Osteoblast (primary cell): ENCODE results near the gene ARMH2. TPM values are rescaled to one million over a fixed set of nuclear protein-coding genes. Genes with fewer than 3 reads are reported as not detected.

Experiments
- DNase-seq: peaks from one replicate; pipeline ENCODE4 v3.0.0; 2011; ENCODE audit warnings: low spot score, mixed read lengths; ENCODE audit not compliant: insufficient read length; ENCODE audit errors: missing footprints
- H2AFZ ChIP-seq: 2 replicates; pipeline ENCODE4 v1.6.0; 2011; ENCODE audit warnings: mild to moderate bottlenecking, low read length
- H3K27ac ChIP-seq: 2 replicates; pipeline ENCODE4 v1.5.1; 2011; ENCODE audit warnings: mild to moderate bottlenecking, low read depth, low read length, moderate library complexity
- H3K27me3 ChIP-seq: 2 replicates; pipeline ENCODE4 v1.6.0; 2012; ENCODE audit warnings: mild to moderate bottlenecking, control low read depth, inconsistent platforms, low read length, moderate library complexity; ENCODE audit not compliant: insufficient read depth
- H3K36me3 ChIP-seq: 2 replicates; pipeline ENCODE4 v1.5.1; 2011; ENCODE audit warnings: mild to moderate bottlenecking, low read length, control low read depth, moderate library complexity; ENCODE audit not compliant: insufficient read depth
- H3K4me1 ChIP-seq: 2 replicates; pipeline ENCODE4 v1.5.1; 2011; ENCODE audit warnings: mild to moderate bottlenecking, low read length, control low read depth, moderate library complexity; ENCODE audit not compliant: insufficient read depth
- H3K4me2 ChIP-seq: 2 replicates; pipeline ENCODE4 v1.6.0; 2011; ENCODE audit warnings: mild to moderate bottlenecking, low read length; ENCODE audit not compliant: insufficient read depth
- H3K4me3 ChIP-seq: fragments of 200-600 bp; sonication (generic); 3 replicates; pipeline ENCODE4 v1.5.1; 2012; ENCODE audit warnings: mild to moderate bottlenecking, low read length, inconsistent platforms; ENCODE audit not compliant: insufficient read depth
- H3K79me2 ChIP-seq: 2 replicates; pipeline ENCODE4 v1.6.0; 2012; ENCODE audit warnings: mild to moderate bottlenecking, low read length, control low read depth, inconsistent platforms; ENCODE audit not compliant: insufficient read depth
- H3K9me3 ChIP-seq: 2 replicates; pipeline ENCODE4 v1.5.1; 2011; ENCODE audit warnings: low read depth, low read length, control low read depth
- H4K20me1 ChIP-seq: 2 replicates; pipeline ENCODE4 v1.6.0; 2012; ENCODE audit warnings: mild to moderate bottlenecking, low read length, control low read depth; ENCODE audit not compliant: insufficient read depth
- total RNA-seq: library from RNA; depleted of rRNA; stranded (reverse); fragments of >200 nt; gene quantifications from 2 replicates; pipeline ENCODE4 v1.2.3, GENCODE V29; 2012
- TF ChIP-seq, protein P1 (sequence below): IDR thresholded peaks from 2 replicates; pipeline ENCODE4 v1.5.1; 2011; ENCODE audit warnings: mild to moderate bottlenecking, low read depth, low read length, moderate library complexity; ENCODE audit errors: extremely low read depth

The ARMH2 gene
- total RNA-seq, 1 donor: not detected

DNA sequence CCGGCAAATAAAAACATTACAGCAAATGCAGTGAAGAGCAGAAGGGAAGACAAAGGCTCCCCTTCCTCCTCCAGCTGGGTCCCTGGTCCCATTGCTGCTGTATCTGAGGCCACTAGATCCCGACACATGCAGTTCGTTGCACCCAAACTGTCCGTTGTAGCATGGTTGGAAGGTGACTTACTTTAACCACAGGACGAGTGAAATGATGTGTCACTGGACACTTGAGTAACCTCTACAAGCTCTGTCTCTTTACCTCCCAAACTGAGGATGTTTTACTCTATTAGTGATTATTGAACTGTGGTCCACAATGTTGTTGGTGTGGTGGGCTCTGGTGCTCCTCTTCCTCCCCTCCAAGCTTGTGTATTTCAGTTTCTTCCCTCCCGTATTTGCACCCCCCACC lies 46.2 kb upstream of the ARMH2 start:
- H3K27ac ChIP-seq: no peak overlapping the region
- H3K4me2 ChIP-seq: no peak overlapping the region
- no peaks in the 10 kb centered on the region for H4K20me1 ChIP-seq
- H3K79me2 ChIP-seq: no peaks in the 10 kb centered on the region
- no peaks in the 10 kb centered on the region for H3K36me3 ChIP-seq
- H3K27me3 ChIP-seq: no peaks in the 10 kb centered on the region
- no peak overlapping the region for H3K4me3 ChIP-seq
- H2AFZ ChIP-seq: no peak overlapping the region
- no peaks in the 10 kb centered on the region for H3K4me1 ChIP-seq
- TF ChIP-seq, protein P1, sequence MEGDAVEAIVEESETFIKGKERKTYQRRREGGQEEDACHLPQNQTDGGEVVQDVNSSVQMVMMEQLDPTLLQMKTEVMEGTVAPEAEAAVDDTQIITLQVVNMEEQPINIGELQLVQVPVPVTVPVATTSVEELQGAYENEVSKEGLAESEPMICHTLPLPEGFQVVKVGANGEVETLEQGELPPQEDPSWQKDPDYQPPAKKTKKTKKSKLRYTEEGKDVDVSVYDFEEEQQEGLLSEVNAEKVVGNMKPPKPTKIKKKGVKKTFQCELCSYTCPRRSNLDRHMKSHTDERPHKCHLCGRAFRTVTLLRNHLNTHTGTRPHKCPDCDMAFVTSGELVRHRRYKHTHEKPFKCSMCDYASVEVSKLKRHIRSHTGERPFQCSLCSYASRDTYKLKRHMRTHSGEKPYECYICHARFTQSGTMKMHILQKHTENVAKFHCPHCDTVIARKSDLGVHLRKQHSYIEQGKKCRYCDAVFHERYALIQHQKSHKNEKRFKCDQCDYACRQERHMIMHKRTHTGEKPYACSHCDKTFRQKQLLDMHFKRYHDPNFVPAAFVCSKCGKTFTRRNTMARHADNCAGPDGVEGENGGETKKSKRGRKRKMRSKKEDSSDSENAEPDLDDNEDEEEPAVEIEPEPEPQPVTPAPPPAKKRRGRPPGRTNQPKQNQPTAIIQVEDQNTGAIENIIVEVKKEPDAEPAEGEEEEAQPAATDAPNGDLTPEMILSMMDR: no peak
- no peaks in the 10 kb centered on the region for H3K9me3 ChIP-seq
- DNase-seq: no peak

DNA sequence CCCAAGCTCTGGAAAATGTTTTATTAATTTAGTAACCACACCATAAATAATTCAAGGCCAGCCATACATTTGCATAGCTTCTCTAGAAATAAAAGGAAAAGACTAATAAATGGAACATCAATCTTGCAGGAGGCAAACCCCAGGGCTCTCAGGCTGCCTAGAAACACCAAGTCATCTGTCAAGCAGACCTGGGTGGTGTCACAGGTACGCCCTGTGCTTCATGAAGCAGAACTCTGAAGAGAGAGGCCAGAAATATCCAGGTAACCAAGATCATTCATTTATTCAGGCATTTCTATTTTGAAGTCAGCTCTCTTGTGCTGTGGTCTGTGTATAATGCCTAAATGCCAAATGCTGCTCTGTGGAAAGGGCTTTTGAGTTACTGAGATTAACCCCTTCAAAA lies 45.3 kb upstream of the ARMH2 start:
- Histone ChIP-seq H3K27ac (no peak overlapping the region), H3K36me3 (no peaks in the 10 kb centered on the region), H3K4me1 (peaks cover 1% of the 10 kb centered on the region), H3K4me3 (no peak overlapping the region), H3K4me2 (no peak overlapping the region), H3K79me2 (no peaks in the 10 kb centered on the region), H2AFZ (no peak overlapping the region), H4K20me1 (no peaks in the 10 kb centered on the region), H3K27me3 (no peaks in the 10 kb centered on the region), H3K9me3 (no peaks in the 10 kb centered on the region)
- TF ChIP-seq, protein P1: no peak
- DNase-seq: no peak

GRCh38 chr6:24840187-24840586 lies 41.5 kb upstream of the ARMH2 start:
- H3K9me3 ChIP-seq: no peaks in the 10 kb centered on the region
- no peak overlapping the region for H3K27ac ChIP-seq
- peaks cover 2% of the 10 kb centered on the region for H3K4me1 ChIP-seq
- H4K20me1 ChIP-seq: no peaks in the 10 kb centered on the region
- H3K4me2 ChIP-seq: no peak overlapping the region
- TF ChIP-seq, protein P1: no peak
- no peaks in the 10 kb centered on the region for H3K27me3 ChIP-seq
- peak; percentile 23 for DNase-seq
- H3K79me2 ChIP-seq: no peaks in the 10 kb centered on the region
- H2AFZ ChIP-seq: no peak overlapping the region
- H3K4me3 ChIP-seq: no peak overlapping the region
- H3K36me3 ChIP-seq: no peaks in the 10 kb centered on the region

- no peak overlapping the region for H3K4me2 ChIP-seq
- H3K79me2 ChIP-seq: no peaks in the 10 kb centered on the region
- H3K27me3 ChIP-seq: no peaks in the 10 kb centered on the region
- no peak overlapping the region for H2AFZ ChIP-seq
- DNase-seq: no peak
- no peak overlapping the region for H3K27ac ChIP-seq
- no peaks in the 10 kb centered on the region for H4K20me1 ChIP-seq
- no peaks in the 10 kb centered on the region for H3K9me3 ChIP-seq
- H3K36me3 ChIP-seq: no peaks in the 10 kb centered on the region
- TF ChIP-seq, protein P1: no peak
- peaks cover 2% of the 10 kb centered on the region for H3K4me1 ChIP-seq
- H3K4me3 ChIP-seq: no peak overlapping the region
Measured at GRCh38 chr6:24838994-24839393, 40.3 kb upstream of the ARMH2 start.
